HepG2 (cell line): ENCODE results near the gene HLA-DPB1. TPM values are rescaled to one million over a fixed set of nuclear protein-coding genes. Genes with fewer than 3 reads are reported as not detected.

ENCODE experiments used
- ATAC-seq: fragments of 200-7000 bp; cut with Tn5 transposase; 3 replicates; pipeline ENCODE4 v1.9.1; 2020; ENCODE audit warnings: mild to moderate bottlenecking, moderate library complexity
- BruUV-seq: library from RNA; stranded (reverse); fragments of 400-500 nt; replicated peaks from 2 replicates; lab custom pipeline; 2021; lab: Mats Ljungman, UMichigan
- CTCF ChIA-PET: fragments of 300-600 bp; formaldehyde crosslinking; extraction: SDS; loops from one replicate; lab custom pipeline; 2021; ENCODE audit warnings: low total read pairs, inconsistent platforms, low intra/inter-chr PET ratio; lab: Yijun Ruan, JAX
- POLR2A ChIA-PET: fragments of 350-600 bp; sonication (Branson Sonifier 250); formaldehyde crosslinking; loops from one replicate; lab custom pipeline; 2020; ENCODE audit warnings: antibody characterized with exemption, inconsistent platforms; lab: Yijun Ruan, JAX
- DNase-seq: peaks from one replicate; pipeline ENCODE4 v3.0.0-alpha.2; 2015; ENCODE audit warnings: low spot score
- FAIRE-seq: peaks from 3 replicates; lab custom pipeline; 2011; peaks lifted over from hg19 to GRCh38; lab: Jason Lieb, UNC
- H2AFZ ChIP-seq: one replicate; pipeline ENCODE4 v1.6.1; 2011; ENCODE audit warnings: low read length, inconsistent platforms
- H3K27ac ChIP-seq: fragments of 300-600 bp; 3 replicates; pipeline ENCODE4 v1.8.0; 2011; ENCODE audit warnings: mixed run types, mild to moderate bottlenecking, mixed read lengths, low read length, inconsistent platforms; ENCODE audit not compliant: insufficient read depth; ENCODE audit errors: extremely low read length
- H3K27me3 ChIP-seq, 2 experiments: fragments of 200-600 bp in 1 of 2; 2 replicates in 1 of 2; 3 replicates in 1 of 2; pipeline versions ENCODE4 v1.6.0 to v1.8.0; 2011; ENCODE audit warnings: low read length in 2 of 2, mild to moderate bottlenecking in 2 of 2, moderate library complexity in 2 of 2, inconsistent platforms in 1 of 2; ENCODE audit not compliant: insufficient read depth in 2 of 2, control insufficient read depth in 1 of 2
- H3K36me3 ChIP-seq, 2 experiments: fragments of 200-600 bp in 1 of 2; replicated peaks in 1 of 2; 2 replicates in 1 of 2; 3 replicates in 1 of 2; pipeline versions ENCODE4 v1.5.1 to v1.8.0; 2011; ENCODE audit warnings: low read length in 2 of 2, inconsistent platforms in 1 of 2; ENCODE audit not compliant: insufficient read depth in 2 of 2, control insufficient read depth in 1 of 2
- H3K4me1 ChIP-seq: 2 replicates; pipeline ENCODE4 v1.5.1; 2012; ENCODE audit warnings: low read length, inconsistent platforms; ENCODE audit not compliant: insufficient read depth
- H3K4me2 ChIP-seq: 2 replicates; pipeline ENCODE4 v1.6.0; 2011; ENCODE audit warnings: low read depth, low read length, inconsistent platforms
- H3K4me3 ChIP-seq, 3 experiments: fragments of 200-600 bp in 1 of 3; sonication (generic), shearing (Covaris generic) in 1 of 3; replicated peaks in 1 of 3; 2 replicates each; pipeline ENCODE4 v1.5.1; 2011 to 2016; ENCODE audit warnings: low read length in 3 of 3, inconsistent platforms in 2 of 3, low read depth in 2 of 3, mild to moderate bottlenecking in 2 of 3, control low read depth in 1 of 3, mixed read lengths in 1 of 3; ENCODE audit not compliant: insufficient read depth in 1 of 3
- H3K79me2 ChIP-seq: one replicate; pipeline ENCODE4 v1.6.1; 2011; ENCODE audit warnings: low read length, inconsistent platforms; ENCODE audit not compliant: insufficient read depth
- H3K9ac ChIP-seq: 2 replicates; pipeline ENCODE4 v1.6.0; 2011; ENCODE audit warnings: mild to moderate bottlenecking, low read depth, low read length, inconsistent platforms; ENCODE audit not compliant: insufficient read depth
- H3K9me3 ChIP-seq: 2 replicates; pipeline ENCODE4 v1.5.1; 2012; ENCODE audit warnings: mild to moderate bottlenecking, low read length
- H4K20me1 ChIP-seq: 2 replicates; pipeline ENCODE4 v1.6.0; 2011; ENCODE audit warnings: inconsistent platforms, mild to moderate bottlenecking, low read length, moderate library complexity; ENCODE audit not compliant: insufficient read depth
- CBX2 ChIP-seq, 2 experiments: fragments of 200-600 bp in 1 of 2; sonication (generic); formaldehyde crosslinking in 1 of 2; IDR thresholded peaks; 2 replicates each; pipeline versions ENCODE4 v1.7.0 to v1.8.1; 2018 to 2022; ENCODE audit warnings: low read depth in 2 of 2, low read length in 1 of 2, mild to moderate bottlenecking in 1 of 2, missing genetic modification reagents in 1 of 2
- CSRNP1 ChIP-seq: sonication (generic); formaldehyde crosslinking; IDR thresholded peaks from 2 replicates; pipeline ENCODE4 v1.8.1; 2023; ENCODE audit warnings: mild to moderate bottlenecking, missing genetic modification reagents
- EHMT2 ChIP-seq: fragments of 200-600 bp; sonication (generic); IDR thresholded peaks from 2 replicates; pipeline ENCODE4 v1.7.0; 2017; ENCODE audit warnings: antibody characterized with exemption, low read depth, low read length, borderline replicate concordance
- EZH2 ChIP-seq: conservative IDR thresholded peaks from 2 replicates; pipeline ENCODE4 v1.6.1; 2012; ENCODE audit warnings: mild to moderate bottlenecking, low read depth, low read length, moderate library complexity
- GPN1 ChIP-seq: sonication (generic); formaldehyde crosslinking; IDR thresholded peaks from 2 replicates; pipeline ENCODE4 v1.5.1; 2020; ENCODE audit warnings: missing genetic modification reagents, borderline replicate concordance
- MAX ChIP-seq: IDR thresholded peaks from 2 replicates; pipeline ENCODE4 v1.6.1; 2012; ENCODE audit warnings: inconsistent platforms
- MIER3 ChIP-seq: IDR thresholded peaks from 2 replicates; pipeline ENCODE4 v1.6.1; 2016; ENCODE audit warnings: missing compliant biosample characterization, borderline replicate concordance
- SIN3B ChIP-seq: fragments of 150-350 bp; IDR thresholded peaks from 2 replicates; pipeline ENCODE4 v1.6.1; 2014; ENCODE audit warnings: low read length
- TARDBP ChIP-seq: sonication (generic); formaldehyde crosslinking; IDR thresholded peaks from 2 replicates; pipeline ENCODE4 v1.8.0; 2022; ENCODE audit warnings: mild to moderate bottlenecking, missing genetic modification reagents
- ZBTB25 ChIP-seq: IDR thresholded peaks from 2 replicates; pipeline ENCODE4 v1.6.1; 2018; ENCODE audit warnings: missing genetic modification reagents
- ZNF224 ChIP-seq: sonication (generic); formaldehyde crosslinking; IDR thresholded peaks from 2 replicates; pipeline ENCODE4 v1.5.0; 2020; ENCODE audit warnings: mild to moderate bottlenecking, missing genetic modification reagents
- ZNF572 ChIP-seq: sonication (generic); formaldehyde crosslinking; IDR thresholded peaks from 2 replicates; pipeline ENCODE4 v1.5.1; 2020; ENCODE audit warnings: mild to moderate bottlenecking, missing genetic modification reagents
- ZNF674 ChIP-seq: sonication (generic); formaldehyde crosslinking; IDR thresholded peaks from 2 replicates; pipeline ENCODE4 v1.5.0; 2020; ENCODE audit warnings: low read depth, mild to moderate bottlenecking, missing genetic modification reagents
- ZSCAN12 ChIP-seq: sonication (generic); formaldehyde crosslinking; IDR thresholded peaks from 2 replicates; pipeline ENCODE4 v1.9.0; 2021; ENCODE audit warnings: mild to moderate bottlenecking, missing genetic modification reagents
- WGBS: methylation state at CpG from one replicate; pipeline ENCODE4 v1.1.6; 2017; ENCODE audit warnings: low lambda C conversion rate; 5-methylcytosine and 5-hydroxymethylcytosine counted together
- in situ Hi-C: cut with HindIII; loops from 2 replicates; pipeline ENCODE4 v1.10.0; 2017; ENCODE audit warnings: low pct_unique_long_range_greater_than_20kb; ENCODE audit not compliant: extremely low pct_ligation_motif_present
- intact Hi-C: fragments of 100-400 bp; cut with micrococcal nuclease; formaldehyde crosslinking; loops from one replicate; pipeline ENCODE4 v1.10.0; 2022; ENCODE audit not compliant: unreplicated experiment
- polyA plus RNA-seq, 8 experiments: library from polyadenylated mRNA; depleted of rRNA in 3 of 8; stranded (reverse) in 7 of 8; unstranded in 1 of 8; fragments of >200 nt; fragmentation: Illumina TruSeq in 4 of 8; extraction: Trizol in 4 of 8; gene quantifications; 2 replicates each; pipeline versions ENCODE4 v1.2.1 to v1.2.3, GENCODE V29; 2011 to 2016; ENCODE audit warnings: low read depth in 4 of 8, missing spikeins in 1 of 8, mixed read lengths in 1 of 8; ENCODE audit not compliant: insufficient read depth in 1 of 8
- total RNA-seq, 5 experiments: library from RNA; depleted of rRNA; stranded (reverse); fragments of >200 nt; fragmentation: Illumina TruSeq; extraction: Trizol; gene quantifications; 2 replicates each; pipeline ENCODE4 v1.2.3, GENCODE V29; 2016; ENCODE audit warnings: low read depth in 1 of 5

Gene HLA-DPB1
- total and polyA plus RNA-seq, 2 of the 13 experiments (the other 11 are each of a cell fraction or from before 2014, with no cell fraction given), result not detected

- Histone ChIP-seq H3K4me3 (no peak overlapping the region), H3K4me2 (no peak overlapping the region), H3K79me2 (no peaks in the 10 kb centered on the region), H3K9me3 (no peaks in the 10 kb centered on the region), H3K4me1 (no peaks in the 10 kb centered on the region), H3K36me3 (no peaks in the 10 kb centered on the region), H3K27ac (no peak overlapping the region), H3K27me3 (peaks cover 2 to 42% of the 10 kb centered on the region in 2 experiments; a peak in 4 of 5 replicates), H3K9ac (no peak overlapping the region), H4K20me1 (no peaks in the 10 kb centered on the region), H2AFZ (no peak overlapping the region)
- 2% methylated on average over 3 of the region's 3 CpGs for WGBS
- in situ Hi-C loops, result no loop called here
- TF ChIP-seq CBX2 (IDR thresholded peaks at IDR 0.05; ENCODE audit: low read depth, low read length) (no peak), CBX2 (CRISPR knock-in tag; IDR thresholded peaks at IDR 0.05; ENCODE audit: low read depth) (no peak), SIN3B (no peak), EHMT2 (no peak), MAX (no peak), MIER3 (CRISPR knock-in tag) (no peak), CSRNP1 (no peak), GPN1 (no peak), ZNF572 (CRISPR knock-in tag) (no peak), EZH2 (no peak), ZNF674 (CRISPR knock-in tag) (no peak), ZSCAN12 (no peak), ZNF224 (CRISPR knock-in tag) (no peak), TARDBP (no peak), ZBTB25 (no peak)
- FAIRE-seq, result no peak
- POLR2A ChIA-PET, result no interaction called here
- no TSS peak for BruUV-seq
- intact Hi-C loops, result no loop called here
- CTCF ChIA-PET, result no interaction called here
- DNase-seq, result no peak
- ATAC-seq, result no peak
These were observed 680 bp downstream of the HLA-DPB1 start for GRCh38 chr6:33076406-33076934.
